GM18861 (cell line): Measurements from ENCODE around the gene SSR1.

Experiments used
- ATAC-seq: cut with Tn5 transposase; IDR thresholded peaks from one replicate; pipeline ENCODE4 v1.9.1; 2021; ENCODE audit not compliant: unreplicated experiment

The SSR1 gene

GRCh38 chr6:7241709-7242645 lies 71.0 kb downstream of the SSR1 start:
- no peak for ATAC-seq

GRCh38 chr6:7241160-7241559 lies 71.8 kb downstream of the SSR1 start:
- no peak for ATAC-seq

- no peak for ATAC-seq
These were observed 72.6 kb downstream of the SSR1 start for GRCh38 chr6:7240351-7240750.

GRCh38 chr6:7239590-7239948 lies 73.4 kb downstream of the SSR1 start:
- no peak for ATAC-seq

- ATAC-seq = peak; percentile 35
These were observed 74.0 kb downstream of the SSR1 start for GRCh38 chr6:7238900-7239589.

- ATAC-seq = no peak
These were observed 74.5 kb downstream of the SSR1 start for GRCh38 chr6:7238526-7238899.

GRCh38 chr6:7237653-7238188 lies 75.3 kb downstream of the SSR1 start:
- ATAC-seq = no peak

- peak; percentile 57 for ATAC-seq
These were observed 76.4 kb downstream of the SSR1 start for GRCh38 chr6:7236306-7237209.

- no peak for ATAC-seq
These were observed 77.2 kb downstream of the SSR1 start for GRCh38 chr6:7235712-7236305.

GRCh38 chr6:7234547-7234946 lies 78.5 kb downstream of the SSR1 start:
- ATAC-seq = no peak

GRCh38 chr6:7232351-7232750 lies 80.6 kb downstream of the SSR1 start:
- ATAC-seq = no peak

- no peak for ATAC-seq
These were observed 81.9 kb downstream of the SSR1 start for GRCh38 chr6:7230956-7231713.

GRCh38 chr6:7230327-7230691 lies 82.7 kb downstream of the SSR1 start:
- no peak for ATAC-seq

GRCh38 chr6:7229376-7230326 lies 83.3 kb downstream of the SSR1 start:
- ATAC-seq = no peak

- ATAC-seq = no peak
These were observed 84.2 kb downstream of the SSR1 start for GRCh38 chr6:7228662-7229375.

- no peak for ATAC-seq
These were observed 88.3 kb downstream of the SSR1 start for GRCh38 chr6:7224731-7225130.

- ATAC-seq = no peak
These were observed 90.8 kb downstream of the SSR1 start for GRCh38 chr6:7222197-7222596.

GRCh38 chr6:7219310-7219709 lies 93.7 kb downstream of the SSR1 start:
- no peak for ATAC-seq
